ENCODE results near the gene UBXN1. TPM values are rescaled to one million over a fixed set of nuclear protein-coding genes. Genes with fewer than 3 reads are reported as not detected.

UBXN1 gene
- total and polyA plus RNA-seq, 10 of the 15 experiments (the other 5 are each of a cell fraction or from before 2014, with no cell fraction given) = 7.0 to 173 (median 106) TPM

GRCh38 chr11:62689421-62690183 is 10.7 kb upstream of the UBXN1 start, which contains the start of gene LRRN4CL:
Gene LRRN4CL (minus strand): TSS chr11:62689530. CDS start chr11:62688508, 1,022 bp downstream.
- DNase-seq (ENCODE audit: low read depth, low spot score) (no peak), FAIRE-seq (no peak), ATAC-seq (no peak)
- Histone ChIP-seq H3K9ac (ENCODE audit: control insufficient read depth, insufficient read depth, low read length) (no peak within 1 kb of the TSS), H3K36me3 (ENCODE audit: control insufficient read depth in 2 of 2, insufficient read depth in 2 of 2, low read length in 1 of 2) (peaks cover 9% of the 10 kb centered on the region in 2 experiments; a peak in 3 of 4 replicates), H3K27ac (ENCODE audit: control insufficient read depth, insufficient read depth) (no peak within 1 kb of the TSS), H3K27me3 (replicated peaks in 1 of 2; ENCODE audit: control insufficient read depth in 2 of 2, insufficient read depth in 2 of 2, low read length in 1 of 2) (no peaks in the 10 kb centered on the region), H3K4me3 (no peak within 1 kb of the TSS), H2AFZ (ENCODE audit: control insufficient read depth, low read depth, low read length) (no peak within 1 kb of the TSS), H3K79me2 (ENCODE audit: control insufficient read depth, insufficient read depth, low read length) (no peaks in the 10 kb centered on the region), H3K4me1 (ENCODE audit: control insufficient read depth, insufficient read depth, low read length) (no peaks in the 10 kb centered on the region), H3K9me3 (replicated peaks; ENCODE audit: control insufficient read depth, insufficient read depth, low read length) (no peaks in the 10 kb centered on the region), H4K20me1 (ENCODE audit: control insufficient read depth, insufficient read depth) (no peaks in the 10 kb centered on the region), H3K4me2 (ENCODE audit: control insufficient read depth, insufficient read depth) (no peak within 1 kb of the TSS)
- WGBS (ENCODE audit: insufficient coverage, insufficient replicate concordance, low lambda C conversion rate, missing lambda C conversion rate) = 71% methylated on average over 11 of the region's 11 CpGs
- no TSS peak for BruUV-seq (replicated peaks)
- in situ Hi-C loops (cut with MboI) (loop anchor here (5.0 to 10.0 kb wide), 2 partner anchors 265 to 292 kb away; no protein-coding TSS in a partner anchor), intact Hi-C loops (cut with micrococcal nuclease; ENCODE audit: unreplicated experiment) (loop anchor here (10.0 kb wide), 1 partner anchor 225 kb away; no protein-coding TSS in a partner anchor)
- ChIA-PET RAD21 (ENCODE audit: unreplicated experiment) (interaction anchor here (0.7 to 1.0 kb wide), 2 partner anchors 8 to 265 kb away, joined by 3 to 4 read pairs; no protein-coding TSS in a partner anchor), SMC1A (ENCODE audit: uncharacterized antibody, unreplicated experiment) (interaction anchor here (1.6 kb wide), 1 partner anchor 9 kb away, joined by 5 read pairs; no protein-coding TSS in a partner anchor), POLR2A (no interaction called here), CTCF (interaction anchor here (0.7 to 1.7 kb wide), 7 partner anchors 8 to 294 kb away, joined by 3 to 7 read pairs (median 3); partner anchors contain the start of genes C11orf98, CSKMT, TAF6L and TUT1)
- TF ChIP-seq MYB (IDR thresholded peaks at IDR 0.05; ENCODE audit: borderline replicate concordance, low read depth, low read length) (no peak), BHLHE40 (IDR thresholded peaks at IDR 0.05; ENCODE audit: borderline replicate concordance in 1 of 2, low read depth in 2 of 2, low read length in 1 of 2) (no peak), RCOR1 (conservative IDR thresholded peaks at IDR 0.05; ENCODE audit: low read depth, low read length) (no peak), ELK1 (IDR thresholded peaks at IDR 0.05; ENCODE audit: low read depth, low read length) (no peak), MXI1 (IDR thresholded peaks at IDR 0.05; ENCODE audit: low read depth, low read length) (no peak), NR2F1 (conservative IDR thresholded peaks at IDR 0.05) (no peak), SIN3A (IDR thresholded peaks at IDR 0.05; ENCODE audit: low read depth, low read length) (no peak), IKZF2 (IDR thresholded peaks at IDR 0.05) (no peak), E2F8 (IDR thresholded peaks at IDR 0.05; ENCODE audit: low read depth, partially characterized antibody) (no peak), STAT3 (IDR thresholded peaks at IDR 0.05; ENCODE audit: low read depth, low read length) (no peak)
